ENCODE data around the gene TWIST2. TPM values are rescaled to one million over a fixed set of nuclear protein-coding genes. Genes with fewer than 3 reads are reported as not detected.

The TWIST2 gene
- polyA plus RNA-seq, 3 donors = 0.43 to 0.49 (median 0.43) TPM

- no peak overlapping the region for H2AFZ ChIP-seq (ENCODE audit: insufficient read depth, low read depth, low read length, poor library complexity, severe bottlenecking)
- peaks cover 5 to 23% (median 9%) of the 10 kb centered on the region in 3 donors for H3K27me3 Mint-ChIP-seq (ENCODE audit: low read depth in 3 of 3)
- H3K4me1 ChIP-seq (ENCODE audit: control insufficient read depth in 1 of 2, insufficient read depth in 2 of 2, low read length in 2 of 2) = no peaks in the 10 kb centered on the region
- H3K9ac ChIP-seq (ENCODE audit: insufficient read depth, low read length, poor library complexity, severe bottlenecking) = no peak overlapping the region
- no peak overlapping the region for H3K27ac ChIP-seq (ENCODE audit: low read depth in 1 of 2, low read length in 2 of 2)
- no peak for DNase-seq
- H3K4me3 ChIP-seq (replicated peaks in 1 of 3; ENCODE audit: low read depth in 2 of 3, low read length in 3 of 3) = no peak overlapping the region
- no peak overlapping the region for H3K4me2 ChIP-seq (replicated peaks; ENCODE audit: extremely low read depth, low read length, poor library complexity, severe bottlenecking)
- peaks cover 0 to 6% (median 3%) of the 10 kb centered on the region in 7 donors for H3K9me3 Mint-ChIP-seq
- H3K36me3 ChIP-seq (replicated peaks in 1 of 2; ENCODE audit: control insufficient read depth in 1 of 2, insufficient read depth in 2 of 2, low read length in 2 of 2) = no peaks in the 10 kb centered on the region
- H3K4me1 Mint-ChIP-seq = no peaks in the 10 kb centered on the region
- WGBS (ENCODE audit: insufficient coverage) = 87% methylated on average over 20 of the region's 22 CpGs
- no peaks in the 10 kb centered on the region for H3K79me2 ChIP-seq (ENCODE audit: insufficient read depth, low read length)
- H4K20me1 ChIP-seq (ENCODE audit: insufficient read depth, low read length) = no peaks in the 10 kb centered on the region
- H3K9me3 ChIP-seq (replicated peaks in 1 of 2; ENCODE audit: control insufficient read depth in 1 of 2, insufficient read depth in 1 of 2, low read length in 2 of 2) = peaks cover 0 to 3% of the 10 kb centered on the region in 2 donors
- no peak overlapping the region for H3K27ac Mint-ChIP-seq
- intact Hi-C loops (cut with micrococcal nuclease) = no loop called here
- no peak overlapping the region for H3K4me3 Mint-ChIP-seq
- H3K27me3 ChIP-seq (ENCODE audit: control insufficient read depth in 2 of 2, insufficient read depth in 2 of 2, low read length in 2 of 2) = no peaks in the 10 kb centered on the region
- no peak for TF ChIP-seq CTCF (IDR thresholded peaks at IDR 0.05)
- no peaks in the 10 kb centered on the region for H3K36me3 Mint-ChIP-seq
Measured at GRCh38 chr2:238913931-238914647, 66.2 kb downstream of the TWIST2 start.

- WGBS (ENCODE audit: insufficient coverage) = 94% methylated on average over 2 of the region's 11 CpGs
Measured at GRCh38 chr2:238914648-238915015, 66.7 kb downstream of the TWIST2 start.

More at GRCh38 chr2:238914648-238915015, 66.7 kb downstream of the TWIST2 start:
- H3K4me2 ChIP-seq (replicated peaks; ENCODE audit: extremely low read depth, low read length, poor library complexity, severe bottlenecking) = no peak overlapping the region
- Mint-ChIP-seq H3K4me1 (no peaks in the 10 kb centered on the region), H3K27me3 (ENCODE audit: low read depth in 3 of 3) (peaks cover 5 to 23% (median 9%) of the 10 kb centered on the region in 3 donors), H3K4me3 (no peak overlapping the region), H3K27ac (no peak overlapping the region), H3K36me3 (no peaks in the 10 kb centered on the region), H3K9me3 (peaks cover 0 to 6% (median 3%) of the 10 kb centered on the region in 7 donors)
- H3K9ac ChIP-seq (ENCODE audit: insufficient read depth, low read length, poor library complexity, severe bottlenecking) = no peak overlapping the region
- H3K79me2 ChIP-seq (ENCODE audit: insufficient read depth, low read length) = no peaks in the 10 kb centered on the region
- H2AFZ ChIP-seq (ENCODE audit: insufficient read depth, low read depth, low read length, poor library complexity, severe bottlenecking) = no peak overlapping the region
- TF ChIP-seq CTCF (IDR thresholded peaks at IDR 0.05) = no peak
- peaks cover 0 to 3% of the 10 kb centered on the region in 2 donors for H3K9me3 ChIP-seq (replicated peaks in 1 of 2; ENCODE audit: control insufficient read depth in 1 of 2, insufficient read depth in 1 of 2, low read length in 2 of 2)
- intact Hi-C loops (cut with micrococcal nuclease) = no loop called here
- no peak overlapping the region for H3K4me3 ChIP-seq (replicated peaks in 1 of 3; ENCODE audit: low read depth in 2 of 3, low read length in 3 of 3)
- no peaks in the 10 kb centered on the region for H3K4me1 ChIP-seq (ENCODE audit: control insufficient read depth in 1 of 2, insufficient read depth in 2 of 2, low read length in 2 of 2)
- H3K27ac ChIP-seq (ENCODE audit: low read depth in 1 of 2, low read length in 2 of 2) = no peak overlapping the region
- no peaks in the 10 kb centered on the region for H4K20me1 ChIP-seq (ENCODE audit: insufficient read depth, low read length)
- no peak for DNase-seq
- H3K27me3 ChIP-seq (ENCODE audit: control insufficient read depth in 2 of 2, insufficient read depth in 2 of 2, low read length in 2 of 2) = no peaks in the 10 kb centered on the region
- no peaks in the 10 kb centered on the region for H3K36me3 ChIP-seq (replicated peaks in 1 of 2; ENCODE audit: control insufficient read depth in 1 of 2, insufficient read depth in 2 of 2, low read length in 2 of 2)

Data from CD14-positive monocyte (primary cell).